ENCODE results near the gene SSBP4. TPM values are rescaled to one million over a fixed set of nuclear protein-coding genes. Genes with fewer than 3 reads are reported as not detected.

Gene SSBP4
- total RNA-seq, 4 donors from 2014 or later, result 67.4 to 172 (median 84.2) TPM

DNA sequence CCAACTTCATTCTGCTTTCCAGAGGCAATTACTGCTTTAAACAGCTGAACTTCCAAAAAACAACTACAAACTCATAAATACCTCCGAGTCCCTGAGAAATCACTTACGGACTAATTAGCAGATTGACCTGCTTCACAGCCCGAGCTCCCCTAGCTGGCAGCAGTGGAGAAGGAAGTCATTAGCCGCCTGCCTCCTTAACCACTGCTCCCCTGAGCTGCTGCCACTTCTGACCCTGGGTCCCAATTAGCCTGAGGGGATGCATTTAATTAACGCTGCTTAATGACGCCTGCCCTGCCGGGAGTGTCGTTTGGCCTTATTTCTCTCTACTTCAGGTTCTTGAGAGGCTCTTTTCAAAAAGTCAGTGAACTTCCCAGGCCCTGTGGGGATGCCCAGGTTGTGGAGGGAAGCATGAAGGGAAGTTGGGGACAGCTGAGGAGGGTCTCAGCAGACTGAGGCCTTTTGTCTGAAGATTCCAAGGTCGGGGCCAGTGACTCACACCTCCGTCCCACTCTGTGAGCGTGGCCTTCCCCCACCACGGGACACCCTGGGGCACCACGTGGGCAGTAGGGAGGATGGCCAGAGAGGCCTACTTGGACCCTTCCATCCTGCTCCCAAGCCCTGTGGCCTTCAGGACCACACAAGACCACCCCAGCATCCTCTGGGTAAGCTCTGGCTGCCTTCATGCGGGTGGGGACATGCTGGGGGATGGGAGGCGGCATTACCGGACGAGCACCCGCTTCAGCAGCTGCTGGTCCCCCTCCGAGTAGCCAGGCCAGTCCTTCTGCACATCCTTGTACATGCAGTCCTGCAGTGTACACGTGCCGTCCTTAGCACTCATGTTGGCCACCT, 38.5 kb downstream of the SSBP4 start:
- no peak for TF ChIP-seq POLR2A (IDR thresholded peaks at IDR 0.05)
- TF ChIP-seq, protein P1, sequence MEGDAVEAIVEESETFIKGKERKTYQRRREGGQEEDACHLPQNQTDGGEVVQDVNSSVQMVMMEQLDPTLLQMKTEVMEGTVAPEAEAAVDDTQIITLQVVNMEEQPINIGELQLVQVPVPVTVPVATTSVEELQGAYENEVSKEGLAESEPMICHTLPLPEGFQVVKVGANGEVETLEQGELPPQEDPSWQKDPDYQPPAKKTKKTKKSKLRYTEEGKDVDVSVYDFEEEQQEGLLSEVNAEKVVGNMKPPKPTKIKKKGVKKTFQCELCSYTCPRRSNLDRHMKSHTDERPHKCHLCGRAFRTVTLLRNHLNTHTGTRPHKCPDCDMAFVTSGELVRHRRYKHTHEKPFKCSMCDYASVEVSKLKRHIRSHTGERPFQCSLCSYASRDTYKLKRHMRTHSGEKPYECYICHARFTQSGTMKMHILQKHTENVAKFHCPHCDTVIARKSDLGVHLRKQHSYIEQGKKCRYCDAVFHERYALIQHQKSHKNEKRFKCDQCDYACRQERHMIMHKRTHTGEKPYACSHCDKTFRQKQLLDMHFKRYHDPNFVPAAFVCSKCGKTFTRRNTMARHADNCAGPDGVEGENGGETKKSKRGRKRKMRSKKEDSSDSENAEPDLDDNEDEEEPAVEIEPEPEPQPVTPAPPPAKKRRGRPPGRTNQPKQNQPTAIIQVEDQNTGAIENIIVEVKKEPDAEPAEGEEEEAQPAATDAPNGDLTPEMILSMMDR (IDR thresholded peaks at IDR 0.05), result no peak
- no peak for TF ChIP-seq EP300 (IDR thresholded peaks at IDR 0.05)
- Histone ChIP-seq H3K27me3 (no peaks in the 10 kb centered on the region), H3K4me3 (no peak overlapping the region), H3K4me1 (peaks cover 0 to 49% (median 26%) of the 10 kb centered on the region in 4 donors), H3K9me3 (peaks cover 0 to 5% (median 0%) of the 10 kb centered on the region in 4 donors), H3K36me3 (peaks cover 4 to 67% (median 12%) of the 10 kb centered on the region in 3 donors), H3K27ac (peak overlapping the region in 3 of 4 donors; percentile 2 to 86 (median 86))
- 62 to 74% methylated on average over 21 of the region's 21 CpGs for WGBS, 2 donors
- DNase-seq (ENCODE audit: low spot score in 2 of 2), result no peak

DNA sequence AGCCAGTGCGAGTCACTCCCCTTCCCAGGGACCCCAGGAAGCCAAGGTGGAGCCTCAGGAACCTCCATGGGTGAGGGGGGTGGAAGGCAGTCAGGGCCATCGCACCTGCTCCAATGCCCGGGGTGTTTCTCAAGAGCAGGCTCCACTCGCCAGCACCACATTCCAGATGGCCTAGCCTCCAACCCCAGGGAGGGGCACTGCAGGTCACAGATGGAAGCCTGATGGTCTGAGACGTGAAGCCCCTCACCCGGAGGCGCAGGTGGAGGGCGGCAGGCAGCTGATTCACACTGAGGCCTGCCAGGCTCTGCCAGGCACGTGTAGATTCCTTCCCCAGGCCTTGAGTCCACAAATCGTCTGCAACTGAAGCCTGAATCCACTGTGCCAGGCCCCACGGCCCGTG, 41.7 kb downstream of the SSBP4 start:
- Histone ChIP-seq H3K4me3 (no peak overlapping the region), H3K27ac (peak overlapping the region; percentile 54 to 90 (median 80)), H3K4me1 (peaks cover 0 to 71% (median 39%) of the 10 kb centered on the region in 4 donors), H3K36me3 (peaks cover 4 to 54% (median 12%) of the 10 kb centered on the region in 3 donors), H3K9me3 (peaks cover 0 to 5% (median 0%) of the 10 kb centered on the region in 4 donors), H3K27me3 (no peaks in the 10 kb centered on the region)
- no peak for DNase-seq (ENCODE audit: low spot score in 2 of 2)
- WGBS, 2 donors, result 64 to 81% methylated on average over 5 to 10 of the region's 12 CpGs
- TF ChIP-seq EP300 (IDR thresholded peaks at IDR 0.05) (no peak), POLR2A (IDR thresholded peaks at IDR 0.05) (no peak)
- TF ChIP-seq, protein P1 (IDR thresholded peaks at IDR 0.05), result no peak

DNA sequence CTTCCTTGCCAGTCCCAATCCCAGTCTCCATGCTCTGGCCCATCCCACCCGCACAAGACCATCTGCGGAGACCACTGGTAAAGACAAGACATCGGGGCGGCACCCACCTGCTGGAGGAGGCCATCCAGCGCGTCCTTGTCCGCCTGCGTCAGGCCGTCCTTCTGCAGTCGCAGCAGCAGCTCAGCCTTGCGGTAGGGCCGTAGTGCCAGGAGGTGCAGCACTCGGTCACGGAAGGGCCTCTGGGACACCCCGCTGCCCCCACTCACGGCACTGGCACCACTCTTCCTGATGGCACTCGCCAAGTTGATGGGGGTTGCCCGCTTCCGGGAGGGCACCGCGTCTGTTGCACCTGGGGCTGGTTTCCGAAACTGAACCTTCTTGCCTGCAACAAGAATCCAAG, 42.3 kb downstream of the SSBP4 start:
- no peak overlapping the region for H3K4me3 ChIP-seq
- TF ChIP-seq, protein P1 (IDR thresholded peaks at IDR 0.05), result no peak
- no peak for TF ChIP-seq EP300 (IDR thresholded peaks at IDR 0.05)
- no peak for TF ChIP-seq POLR2A (IDR thresholded peaks at IDR 0.05)
- no peak for DNase-seq (ENCODE audit: low spot score in 2 of 2)
- peaks cover 0 to 5% (median 0%) of the 10 kb centered on the region in 4 donors for H3K9me3 ChIP-seq
- H3K27me3 ChIP-seq, result no peaks in the 10 kb centered on the region
- WGBS, 2 donors, result 92 to 95% methylated on average over 15 to 17 of the region's 22 CpGs
- peaks cover 4 to 49% (median 12%) of the 10 kb centered on the region in 3 donors for H3K36me3 ChIP-seq
- peaks cover 0 to 72% (median 40%) of the 10 kb centered on the region in 4 donors for H3K4me1 ChIP-seq
- H3K27ac ChIP-seq, result peak overlapping the region in 3 of 4 donors; percentile 73 to 90 (median 86)

DNA sequence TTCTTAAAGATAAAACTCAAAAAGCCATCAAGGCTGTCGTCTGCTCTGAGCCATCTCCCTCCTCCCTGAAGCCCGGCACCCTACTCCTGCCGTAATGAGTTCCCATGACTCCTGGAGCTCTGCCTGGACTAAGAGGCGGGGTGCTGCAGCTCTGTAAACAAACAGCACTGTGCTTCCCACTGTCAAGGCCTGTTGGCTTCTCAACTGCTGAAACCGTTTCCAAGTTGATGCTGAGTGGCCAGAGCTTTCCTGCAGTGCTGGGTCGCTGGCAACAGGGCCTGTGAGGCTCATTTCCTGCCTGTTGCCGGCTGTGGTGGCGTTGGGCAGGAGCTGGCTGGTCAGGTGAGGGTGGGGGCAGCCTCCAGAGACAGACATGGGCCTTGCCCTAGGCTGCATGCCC, 45.4 kb downstream of the SSBP4 start:
- TF ChIP-seq POLR2A (IDR thresholded peaks at IDR 0.05) (peak in 1 of 2 donors; percentile 34), EP300 (IDR thresholded peaks at IDR 0.05) (peak in 1 of 2 donors; percentile 75)
- TF ChIP-seq, protein P1 (IDR thresholded peaks at IDR 0.05), result peak in 1 of 5 experiments; percentile 5
- Histone ChIP-seq H3K4me1 (peaks cover 0 to 72% (median 34%) of the 10 kb centered on the region in 4 donors), H3K27ac (peak overlapping the region; percentile 62 to 87 (median 83)), H3K9me3 (no peaks in the 10 kb centered on the region), H3K36me3 (peaks cover 4 to 27% (median 12%) of the 10 kb centered on the region in 3 donors), H3K4me3 (no peak overlapping the region), H3K27me3 (no peaks in the 10 kb centered on the region)
- 9% methylated on average over 6 to 7 of the region's 8 CpGs for WGBS, 2 donors
- DNase-seq (ENCODE audit: low spot score in 2 of 2), result peak; percentile 76 to 84
